GM12878 (cell line): ENCODE measurements around the gene DNAJC11. TPM values are rescaled to one million over a fixed set of nuclear protein-coding genes. Genes with fewer than 3 reads are reported as not detected.

ENCODE experiments used
- ATAC-seq: fragments of 200-7000 bp; cut with Tn5 transposase; 3 replicates; pipeline ENCODE4 v1.9.1; 2020; ENCODE audit warnings: mild to moderate bottlenecking, moderate library complexity
- BruUV-seq: library from RNA; stranded (reverse); fragments of 400-500 nt; replicated peaks from 2 replicates; lab custom pipeline; 2021; lab: Mats Ljungman, UMichigan
- CTCF ChIA-PET: fragments of 300-600 bp; sonication (Branson Sonifier 250); formaldehyde crosslinking; extraction: SDS; loops from one replicate; lab custom pipeline; 2021; ENCODE audit warnings: inconsistent platforms; lab: Yijun Ruan, JAX
- POLR2A ChIA-PET: fragments of 350-600 bp; formaldehyde crosslinking; extraction: SDS; loops from one replicate; lab custom pipeline; 2021; ENCODE audit warnings: inconsistent platforms; lab: Charles Lee
- RAD21 ChIA-PET: fragments of 300-600 bp; sonication (Branson Sonifier 250); formaldehyde crosslinking; loops from one replicate; lab custom pipeline; 2023; ENCODE audit warnings: antibody characterized with exemption; ENCODE audit not compliant: unreplicated experiment; lab: Charles Lee
- SMC1A ChIA-PET: fragments of 300-600 bp; sonication (Branson Sonifier 250); formaldehyde crosslinking; loops from one replicate; lab custom pipeline; 2023; ENCODE audit not compliant: unreplicated experiment, uncharacterized antibody; lab: Charles Lee
- DNase-seq: peaks from one replicate; pipeline ENCODE4 v3.0.0-alpha.2; 2011; ENCODE audit warnings: low read depth, low spot score
- FAIRE-seq: peaks from 3 replicates; lab custom pipeline; 2011; peaks lifted over from hg19 to GRCh38; lab: Jason Lieb, UNC
- H2AFZ ChIP-seq: 2 replicates; pipeline ENCODE4 v1.6.0; 2011; ENCODE audit warnings: low read depth, low read length, control low read depth; ENCODE audit not compliant: control insufficient read depth
- H3K27ac ChIP-seq: 2 replicates; pipeline ENCODE4 v1.5.1; 2011; ENCODE audit warnings: control low read depth; ENCODE audit not compliant: control insufficient read depth, insufficient read depth
- H3K27me3 ChIP-seq, 2 experiments: replicated peaks in 1 of 2; 2 replicates each; pipeline versions ENCODE4 v1.6.0 to v1.6.1; 2011; ENCODE audit warnings: low read length in 1 of 2; ENCODE audit not compliant: control insufficient read depth in 2 of 2, insufficient read depth in 2 of 2
- H3K36me3 ChIP-seq, 2 experiments: 2 replicates each; pipeline ENCODE4 v1.5.1; 2011; ENCODE audit warnings: low read length in 1 of 2; ENCODE audit not compliant: control insufficient read depth in 2 of 2, insufficient read depth in 2 of 2
- H3K4me1 ChIP-seq: 2 replicates; pipeline ENCODE4 v1.6.1; 2011; ENCODE audit warnings: mild to moderate bottlenecking, low read length, moderate library complexity, mixed read lengths; ENCODE audit not compliant: control insufficient read depth, insufficient read depth
- H3K4me2 ChIP-seq: 2 replicates; pipeline ENCODE4 v1.6.0; 2011; ENCODE audit warnings: control low read depth; ENCODE audit not compliant: control insufficient read depth, insufficient read depth
- H3K4me3 ChIP-seq: fragments of 200-600 bp; sonication (generic); 2 replicates; pipeline ENCODE4 v1.5.1; 2016
- H3K79me2 ChIP-seq: 2 replicates; pipeline ENCODE4 v1.6.0; 2011; ENCODE audit warnings: low read length; ENCODE audit not compliant: control insufficient read depth, insufficient read depth
- H3K9ac ChIP-seq: 2 replicates; pipeline ENCODE4 v1.8.0; 2011; ENCODE audit warnings: low read length, control low read depth, mixed read lengths; ENCODE audit not compliant: control insufficient read depth, insufficient read depth
- H3K9me3 ChIP-seq: replicated peaks from 3 replicates; pipeline ENCODE4 v1.5.1; 2011; ENCODE audit warnings: mild to moderate bottlenecking, low read length; ENCODE audit not compliant: control insufficient read depth, insufficient read depth
- H4K20me1 ChIP-seq: 2 replicates; pipeline ENCODE4 v1.6.0; 2011; ENCODE audit not compliant: control insufficient read depth, insufficient read depth
- CTCF ChIP-seq, 3 experiments: IDR thresholded peaks in 2 of 3; conservative IDR thresholded peaks in 1 of 3; 2 replicates each; pipeline ENCODE4 v1.5.1; 2011; ENCODE audit warnings: low read depth in 3 of 3, low read length in 3 of 3, mild to moderate bottlenecking in 3 of 3, control low read depth in 2 of 3, moderate library complexity in 2 of 3, inconsistent platforms in 1 of 3, mixed read lengths in 1 of 3; ENCODE audit not compliant: control insufficient read depth in 2 of 3, insufficient read depth in 1 of 3; ENCODE audit errors: extremely low read depth in 1 of 3
- HDAC6 ChIP-seq: fragments of 200-600 bp; sonication (generic); IDR thresholded peaks from one replicate; pipeline ENCODE4 v1.8.0; 2017; ENCODE audit warnings: antibody characterized with exemption; ENCODE audit not compliant: unreplicated experiment
- KAT2A ChIP-seq: conservative IDR thresholded peaks from 2 replicates; pipeline ENCODE4 v1.6.1; 2011; ENCODE audit warnings: low read depth, low read length; ENCODE audit not compliant: control insufficient read depth
- LARP7 ChIP-seq: fragments of 450-650 bp; IDR thresholded peaks from 2 replicates; pipeline ENCODE4 v1.6.1; 2017; ENCODE audit warnings: mild to moderate bottlenecking
- RCOR1 ChIP-seq: conservative IDR thresholded peaks from 2 replicates; pipeline ENCODE4 v1.6.1; 2012; ENCODE audit warnings: low read depth, low read length, improper control_type of control experiment
- STAT3 ChIP-seq: IDR thresholded peaks from 2 replicates; pipeline ENCODE4 v1.6.1; 2011; ENCODE audit warnings: low read depth, low read length, improper control_type of control experiment
- TCF3 ChIP-seq: IDR thresholded peaks from 2 replicates; pipeline ENCODE4 v1.6.1; 2012; ENCODE audit warnings: low read depth, mild to moderate bottlenecking, low read length, borderline replicate concordance; ENCODE audit not compliant: insufficient read depth
- ZBTB11 ChIP-seq: fragments of 450-650 bp; formaldehyde crosslinking; IDR thresholded peaks from 2 replicates; pipeline ENCODE4 v1.5.0; 2022; ENCODE audit warnings: mild to moderate bottlenecking, missing genetic modification characterization
- ZNF207 ChIP-seq: fragments of 450-650 bp; IDR thresholded peaks from 2 replicates; pipeline ENCODE4 v1.6.1; 2014; ENCODE audit warnings: antibody characterized with exemption, mild to moderate bottlenecking, borderline replicate concordance
- WGBS: methylation state at CpG from one replicate; pipeline ENCODE4 v1.1.6; 2016; ENCODE audit warnings: low lambda C conversion rate; ENCODE audit not compliant: insufficient replicate concordance, insufficient coverage; ENCODE audit errors: missing lambda C conversion rate; 5-methylcytosine and 5-hydroxymethylcytosine counted together
- in situ Hi-C: fragments of 300-500 bp; cut with MboI; formaldehyde crosslinking; loops from 9 replicates; pipeline ENCODE4 v1.14.3; 2018; ENCODE audit warnings: mixed read lengths
- intact Hi-C: fragments of 100-400 bp; cut with micrococcal nuclease; formaldehyde crosslinking; loops from one replicate; pipeline ENCODE4 v1.14.2; 2022; ENCODE audit not compliant: unreplicated experiment
- polyA plus RNA-seq, 11 experiments: library from polyadenylated mRNA; depleted of rRNA in 4 of 11; unstranded in 6 of 11; stranded (reverse) in 5 of 11; fragments of >200 nt; fragmentation: Nextera tagmentation in 4 of 11; fragmentation: Illumina TruSeq in 1 of 11; extraction: Ambion mirVana in 4 of 11; extraction: Trizol in 1 of 11; gene quantifications; 1 replicate in 1 of 11; 2 replicates in 10 of 11; pipeline versions ENCODE4 v1.2.1 to v1.2.3, GENCODE V29; 2011 to 2016; ENCODE audit warnings: inconsistent platforms in 2 of 11, missing spikeins in 2 of 11, low read depth in 1 of 11
- total RNA-seq, 4 experiments: library from RNA; depleted of rRNA in 3 of 4; stranded (reverse); fragments of >200 nt in 3 of 4; fragmentation: Illumina TruSeq in 1 of 4; extraction: Trizol in 1 of 4; gene quantifications; 2 replicates each; pipeline versions ENCODE4 v1.2.1 to v1.2.3, GENCODE V29; 2013 to 2021
- TF ChIP-seq, protein P1 (sequence below): IDR thresholded peaks from 2 replicates; pipeline ENCODE4 v1.6.1; 2012; ENCODE audit warnings: improper control_type of control experiment, low read depth, low read length; ENCODE audit not compliant: insufficient replicate concordance

DNAJC11 gene
- total and polyA plus RNA-seq, 10 of the 15 experiments (the other 5 are each of a cell fraction or from before 2014, with no cell fraction given), result 5.0 to 58.8 (median 39.5) TPM

DNA sequence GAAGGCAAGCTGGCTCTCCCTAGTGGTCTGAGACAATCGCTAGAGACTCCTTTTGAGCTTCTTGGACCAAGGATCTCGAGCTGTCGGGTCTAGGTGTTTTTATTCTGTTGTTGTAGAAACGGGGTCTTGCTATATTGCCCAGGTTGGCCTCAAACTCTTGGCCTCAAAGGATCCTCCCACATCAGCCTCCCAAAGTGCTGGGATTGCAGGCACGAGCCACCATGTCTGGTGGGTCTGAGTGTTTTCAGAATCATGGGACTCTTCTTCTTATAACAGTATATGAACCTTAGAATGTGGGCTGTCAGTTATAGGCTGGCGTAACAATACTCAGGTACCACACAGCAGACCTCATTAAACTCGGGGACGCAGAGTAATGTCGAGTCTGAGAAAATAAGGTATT, 33.1 kb downstream of the DNAJC11 start:
- Histone ChIP-seq H3K27me3 (no peaks in the 10 kb centered on the region), H3K4me2 (no peak overlapping the region), H3K9me3 (no peaks in the 10 kb centered on the region), H3K4me3 (no peak overlapping the region), H3K9ac (no peak overlapping the region), H3K79me2 (no peaks in the 10 kb centered on the region), H4K20me1 (no peaks in the 10 kb centered on the region), H3K36me3 (peaks cover 6 to 18% of the 10 kb centered on the region in 2 experiments; a peak in 3 of 4 replicates), H3K4me1 (no peaks in the 10 kb centered on the region), H2AFZ (no peak overlapping the region), H3K27ac (no peak overlapping the region)
- ATAC-seq (no peak), DNase-seq (no peak), FAIRE-seq (no peak)
- in situ Hi-C loops, result no loop called here
- intact Hi-C loops, result no loop called here
- SMC1A ChIA-PET, result no interaction called here
- POLR2A ChIA-PET, result no interaction called here
- WGBS, result 95% methylated on average over 9 of the region's 9 CpGs
- no TSS peak for BruUV-seq
- CTCF ChIA-PET, result no interaction called here
- RAD21 ChIA-PET, result no interaction called here
- no peak for TF ChIP-seq CTCF (IDR thresholded peaks at IDR 0.05 in 2 of 3, conservative IDR thresholded peaks at IDR 0.05 in 1 of 3; ENCODE audit: control insufficient read depth in 2 of 3, extremely low read depth in 1 of 3, insufficient read depth in 1 of 3, low read depth in 3 of 3, low read length in 3 of 3)
- TF ChIP-seq HDAC6, result no peak
- no peak for TF ChIP-seq LARP7
- TF ChIP-seq, protein P1, sequence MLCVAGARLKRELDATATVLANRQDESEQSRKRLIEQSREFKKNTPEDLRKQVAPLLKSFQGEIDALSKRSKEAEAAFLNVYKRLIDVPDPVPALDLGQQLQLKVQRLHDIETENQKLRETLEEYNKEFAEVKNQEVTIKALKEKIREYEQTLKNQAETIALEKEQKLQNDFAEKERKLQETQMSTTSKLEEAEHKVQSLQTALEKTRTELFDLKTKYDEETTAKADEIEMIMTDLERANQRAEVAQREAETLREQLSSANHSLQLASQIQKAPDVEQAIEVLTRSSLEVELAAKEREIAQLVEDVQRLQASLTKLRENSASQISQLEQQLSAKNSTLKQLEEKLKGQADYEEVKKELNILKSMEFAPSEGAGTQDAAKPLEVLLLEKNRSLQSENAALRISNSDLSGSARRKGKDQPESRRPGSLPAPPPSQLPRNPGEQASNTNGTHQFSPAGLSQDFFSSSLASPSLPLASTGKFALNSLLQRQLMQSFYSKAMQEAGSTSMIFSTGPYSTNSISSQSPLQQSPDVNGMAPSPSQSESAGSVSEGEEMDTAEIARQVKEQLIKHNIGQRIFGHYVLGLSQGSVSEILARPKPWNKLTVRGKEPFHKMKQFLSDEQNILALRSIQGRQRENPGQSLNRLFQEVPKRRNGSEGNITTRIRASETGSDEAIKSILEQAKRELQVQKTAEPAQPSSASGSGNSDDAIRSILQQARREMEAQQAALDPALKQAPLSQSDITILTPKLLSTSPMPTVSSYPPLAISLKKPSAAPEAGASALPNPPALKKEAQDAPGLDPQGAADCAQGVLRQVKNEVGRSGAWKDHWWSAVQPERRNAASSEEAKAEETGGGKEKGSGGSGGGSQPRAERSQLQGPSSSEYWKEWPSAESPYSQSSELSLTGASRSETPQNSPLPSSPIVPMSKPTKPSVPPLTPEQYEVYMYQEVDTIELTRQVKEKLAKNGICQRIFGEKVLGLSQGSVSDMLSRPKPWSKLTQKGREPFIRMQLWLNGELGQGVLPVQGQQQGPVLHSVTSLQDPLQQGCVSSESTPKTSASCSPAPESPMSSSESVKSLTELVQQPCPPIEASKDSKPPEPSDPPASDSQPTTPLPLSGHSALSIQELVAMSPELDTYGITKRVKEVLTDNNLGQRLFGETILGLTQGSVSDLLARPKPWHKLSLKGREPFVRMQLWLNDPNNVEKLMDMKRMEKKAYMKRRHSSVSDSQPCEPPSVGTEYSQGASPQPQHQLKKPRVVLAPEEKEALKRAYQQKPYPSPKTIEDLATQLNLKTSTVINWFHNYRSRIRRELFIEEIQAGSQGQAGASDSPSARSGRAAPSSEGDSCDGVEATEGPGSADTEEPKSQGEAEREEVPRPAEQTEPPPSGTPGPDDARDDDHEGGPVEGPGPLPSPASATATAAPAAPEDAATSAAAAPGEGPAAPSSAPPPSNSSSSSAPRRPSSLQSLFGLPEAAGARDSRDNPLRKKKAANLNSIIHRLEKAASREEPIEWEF, result no peak
- no peak for TF ChIP-seq ZNF207
- TF ChIP-seq KAT2A, result no peak
- no peak for TF ChIP-seq RCOR1
- TF ChIP-seq STAT3, result no peak
- TF ChIP-seq TCF3, result no peak
- no peak for TF ChIP-seq ZBTB11 (CRISPR knock-in tag)
